Body of pancreas (tissue), 4 donors: ENCODE results near the gene NPTX1.

ENCODE experiments used
- CTCF ChIP-seq, 7 experiments: fragments of 450-650 bp in 4 of 7; fragments of 200-600 bp in 3 of 7; sonication (generic) in 3 of 7; IDR thresholded peaks; one replicate each; pipeline ENCODE4 v1.5.1; 2016 to 2019; ENCODE audit warnings: antibody characterized with exemption in 7 of 7
- POLR2A ChIP-seq, 3 donors: fragments of 450-650 bp; IDR thresholded peaks; one replicate each; pipeline ENCODE4 v1.6.1; 2016; ENCODE audit warnings: antibody characterized with exemption in 3 of 3, mild to moderate bottlenecking in 2 of 3

- TF ChIP-seq CTCF (IDR thresholded peaks at IDR 0.05) = no peak
- no peak for TF ChIP-seq POLR2A (IDR thresholded peaks at IDR 0.05)
Observed at GRCh38 chr17:80444644-80444979, 31.8 kb downstream of the NPTX1 start.
